ENCODE data around the gene AIP. TPM values are rescaled to one million over a fixed set of nuclear protein-coding genes. Genes with fewer than 3 reads are reported as not detected.
A peak's percentile ranks its signal among the peaks of the same experiment; 100 is the strongest.
"Not testable (repeated sequence)": the region's sequence is repeated elsewhere in the genome, so short reads cannot be mapped to it uniquely, and the experiment has no call there.

Gene AIP
- total RNA-seq, 1 experiment from 2014 or later, result 40.8 TPM

DNA sequence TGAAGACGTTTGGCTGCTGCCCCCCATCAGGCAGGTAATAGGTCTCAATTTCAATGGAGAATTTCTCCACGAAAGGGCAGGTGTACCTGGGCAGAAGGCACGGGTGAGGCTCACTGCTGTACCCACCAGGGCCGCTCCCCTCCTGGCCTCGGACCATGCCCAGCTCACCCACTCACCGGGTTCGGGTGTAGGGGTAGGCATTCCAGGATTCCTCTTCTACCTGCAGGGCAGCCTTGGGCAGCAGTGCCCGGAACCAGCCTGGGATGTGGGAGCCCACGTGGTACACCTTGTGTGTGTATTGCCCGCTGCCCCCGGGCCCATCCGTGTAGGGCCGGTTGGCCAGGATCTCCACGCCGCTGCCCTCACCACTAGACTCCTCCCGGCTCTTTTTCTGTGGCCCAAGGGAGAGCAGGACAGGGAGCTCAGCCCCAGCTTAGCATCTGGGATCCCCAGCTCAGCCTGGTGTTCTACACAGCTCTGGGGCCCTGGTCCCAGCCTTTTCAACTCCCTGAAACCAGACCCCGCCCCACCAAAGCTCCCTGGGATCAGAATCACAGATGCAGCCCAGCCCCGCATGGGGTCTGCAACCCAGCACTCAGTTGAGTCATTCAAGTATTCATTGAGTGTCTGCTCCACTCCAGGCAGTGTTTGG lies 19.6 kb downstream of the AIP start:
- Histone ChIP-seq H3K36me3 (replicated peaks; ENCODE audit: control insufficient read depth, insufficient read depth, low read length) (peaks cover 4% of the 10 kb centered on the region), H3K4me3 (ENCODE audit: insufficient read depth, low read depth, low read length) (no peak overlapping the region), H3K27me3 (ENCODE audit: control insufficient read depth, insufficient read depth, low read length) (peaks cover 6% of the 10 kb centered on the region; the same call in 1 of the 2 replicates)
- peak; percentile 54 for DNase-seq

GRCh38 chr11:67503119-67504004 lies 20.5 kb downstream of the AIP start:
- no peak for DNase-seq
- peak overlapping the region; percentile 85 for H3K4me3 ChIP-seq (ENCODE audit: insufficient read depth, low read depth, low read length)

GRCh38 chr11:67504005-67504949 lies 21.5 kb downstream of the AIP start:
- Histone ChIP-seq H3K36me3 (replicated peaks; ENCODE audit: control insufficient read depth, insufficient read depth, low read length) (peaks cover 4% of the 10 kb centered on the region), H3K4me3 (ENCODE audit: insufficient read depth, low read depth, low read length) (peak overlapping the region; percentile 85), H3K27me3 (ENCODE audit: control insufficient read depth, insufficient read depth, low read length) (peaks cover 6% of the 10 kb centered on the region; the same call in 1 of the 2 replicates)
- peak; percentile 94 for DNase-seq

More at GRCh38 chr11:67503119-67504004, 20.5 kb downstream of the AIP start:
- Histone ChIP-seq H3K36me3 (replicated peaks; ENCODE audit: control insufficient read depth, insufficient read depth, low read length) (peaks cover 4% of the 10 kb centered on the region), H3K27me3 (ENCODE audit: control insufficient read depth, insufficient read depth, low read length) (peaks cover 6% of the 10 kb centered on the region; the same call in 1 of the 2 replicates)

DNA sequence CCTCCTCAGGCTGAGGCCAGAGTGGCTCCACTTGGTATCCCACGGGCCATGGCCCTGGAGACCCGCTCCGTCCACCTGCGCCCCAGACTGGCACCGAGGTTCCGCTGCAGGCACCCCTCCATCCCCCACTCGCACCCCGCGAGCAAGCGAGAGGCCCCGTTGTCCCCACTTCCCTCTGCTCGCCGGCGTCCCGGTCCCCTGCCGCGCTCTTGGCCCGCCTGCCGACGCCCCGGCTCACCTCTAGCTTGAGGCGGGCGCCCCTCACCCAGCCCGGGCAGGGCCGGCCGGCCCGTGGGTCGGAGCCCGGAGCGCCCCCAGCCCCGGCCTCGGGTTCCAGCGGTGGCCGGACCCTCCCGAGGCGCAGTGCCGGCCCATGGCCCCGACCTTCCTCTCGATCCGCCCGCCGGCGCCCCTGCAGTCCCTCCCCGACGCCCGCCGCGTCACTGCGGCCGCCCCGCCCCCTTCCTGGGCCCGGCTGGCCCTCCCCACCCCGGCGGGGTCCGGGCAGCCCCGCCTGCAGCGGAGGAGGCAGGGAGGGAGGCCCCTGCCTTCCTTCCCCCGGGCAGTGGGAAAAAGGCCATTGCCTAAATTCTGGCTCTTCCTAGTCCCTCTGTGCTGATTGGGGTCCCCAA lies 22.2 kb downstream of the AIP start, which contains the start of gene PITPNM1:
TSS of gene PITPNM1 (minus strand) at position 414 of the 632 bp plus-strand sequence. CDS start 1,183 bp downstream, outside the sequence.
- H3K27me3 ChIP-seq (ENCODE audit: control insufficient read depth, insufficient read depth, low read length), result peaks cover 6% of the 10 kb centered on the region; the same call in 1 of the 2 replicates
- H3K4me3 ChIP-seq (ENCODE audit: insufficient read depth, low read depth, low read length), result peak within 1 kb of the TSS; percentile 85
- H3K36me3 ChIP-seq (replicated peaks; ENCODE audit: control insufficient read depth, insufficient read depth, low read length), result peaks cover 4% of the 10 kb centered on the region
- DNase-seq, result peak; percentile 97

DNA sequence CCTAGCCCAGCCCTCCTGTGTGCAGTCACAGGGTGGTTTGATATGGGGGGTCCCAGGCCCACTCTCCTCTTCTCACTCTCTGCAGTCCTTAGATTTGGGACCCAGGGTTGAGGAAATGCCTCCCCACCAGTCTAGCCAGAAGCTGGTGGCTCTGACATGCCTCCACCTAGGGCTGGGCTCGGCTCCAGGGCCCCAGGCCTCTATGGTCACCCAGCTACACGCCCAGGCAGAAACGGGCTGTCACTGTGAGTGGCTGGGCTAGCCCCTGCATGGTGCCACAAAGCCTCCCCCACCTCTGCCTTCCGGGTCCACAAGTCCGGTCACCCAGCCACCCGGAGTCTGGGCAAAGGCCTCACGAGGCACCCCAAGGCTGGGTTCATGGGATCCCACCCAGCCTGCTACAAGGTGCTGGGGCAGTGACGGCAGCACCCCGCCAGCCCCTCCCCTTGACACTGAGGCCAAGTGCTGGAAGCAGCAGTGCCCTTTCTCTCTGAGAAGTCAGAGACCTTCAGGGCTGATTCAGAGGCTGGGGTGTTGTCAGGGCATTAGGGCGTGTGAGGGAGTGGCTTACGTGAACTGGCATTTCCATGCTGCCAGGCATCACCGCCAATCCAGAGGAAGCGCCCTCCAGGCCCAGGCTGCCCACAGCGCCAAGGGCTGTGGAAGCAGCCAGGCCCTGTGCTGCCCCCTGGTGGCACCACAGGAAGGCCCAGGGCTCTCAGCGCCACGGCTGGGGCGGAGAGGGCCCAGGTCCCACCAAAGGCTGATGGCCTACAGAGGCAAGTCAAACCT lies 23.0 kb downstream of the AIP start:
- peak; percentile 96 for DNase-seq
- H3K36me3 ChIP-seq (replicated peaks; ENCODE audit: control insufficient read depth, insufficient read depth, low read length), result peaks cover 4% of the 10 kb centered on the region
- H3K27me3 ChIP-seq (ENCODE audit: control insufficient read depth, insufficient read depth, low read length), result peaks cover 7% of the 10 kb centered on the region; the same call in 1 of the 2 replicates
- peak overlapping the region; percentile 4; the same call in 1 of the 2 replicates for H3K4me3 ChIP-seq (ENCODE audit: insufficient read depth, low read depth, low read length)

- H3K36me3 ChIP-seq (replicated peaks; ENCODE audit: control insufficient read depth, insufficient read depth, low read length), result peaks cover 2% of the 10 kb centered on the region; the same call in 1 of the 2 replicates
- no peak for DNase-seq
- H3K27me3 ChIP-seq (ENCODE audit: control insufficient read depth, insufficient read depth, low read length), result peaks cover 9% of the 10 kb centered on the region; the same call in 1 of the 2 replicates
- no peak overlapping the region for H3K4me3 ChIP-seq (ENCODE audit: insufficient read depth, low read depth, low read length)
Observed at GRCh38 chr11:67506426-67507051, 23.7 kb downstream of the AIP start.

DNA sequence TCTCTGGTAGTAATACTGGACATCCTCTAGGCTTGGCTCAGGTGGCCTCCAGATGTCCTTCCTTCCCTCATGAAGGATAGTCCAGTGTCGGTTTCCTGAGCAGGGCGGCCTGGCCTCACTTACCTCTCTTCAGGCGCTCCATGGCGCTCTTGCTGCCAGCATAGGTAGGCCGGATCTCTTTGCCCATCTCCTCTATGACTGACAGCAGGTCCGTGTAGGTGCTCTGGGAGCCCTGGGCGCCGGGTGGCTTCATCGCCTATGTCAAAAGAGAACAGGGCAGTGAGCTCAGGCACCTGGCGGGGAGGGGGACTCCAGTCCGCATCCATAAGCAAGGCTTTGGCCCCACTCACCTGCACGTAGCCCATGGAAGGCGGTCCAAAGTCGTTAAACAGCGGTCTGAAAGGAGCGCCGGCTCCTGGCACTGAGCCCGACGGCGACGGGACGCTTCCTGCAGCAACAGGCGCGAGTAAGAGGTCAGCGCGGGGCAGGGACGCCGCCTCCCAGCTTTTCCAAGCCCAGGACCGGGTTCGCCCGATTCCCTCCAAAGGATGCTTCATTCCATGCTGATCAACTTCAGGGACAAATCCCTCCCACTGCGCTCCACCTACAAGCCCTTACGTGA lies 24.5 kb downstream of the AIP start:
- peak; percentile 87 for DNase-seq
- Histone ChIP-seq H3K27me3 (ENCODE audit: control insufficient read depth, insufficient read depth, low read length) (peaks cover 9% of the 10 kb centered on the region; the same call in 1 of the 2 replicates), H3K36me3 (replicated peaks; ENCODE audit: control insufficient read depth, insufficient read depth, low read length) (no peaks in the 10 kb centered on the region), H3K4me3 (ENCODE audit: insufficient read depth, low read depth, low read length) (peak overlapping the region; percentile 73)

DNA sequence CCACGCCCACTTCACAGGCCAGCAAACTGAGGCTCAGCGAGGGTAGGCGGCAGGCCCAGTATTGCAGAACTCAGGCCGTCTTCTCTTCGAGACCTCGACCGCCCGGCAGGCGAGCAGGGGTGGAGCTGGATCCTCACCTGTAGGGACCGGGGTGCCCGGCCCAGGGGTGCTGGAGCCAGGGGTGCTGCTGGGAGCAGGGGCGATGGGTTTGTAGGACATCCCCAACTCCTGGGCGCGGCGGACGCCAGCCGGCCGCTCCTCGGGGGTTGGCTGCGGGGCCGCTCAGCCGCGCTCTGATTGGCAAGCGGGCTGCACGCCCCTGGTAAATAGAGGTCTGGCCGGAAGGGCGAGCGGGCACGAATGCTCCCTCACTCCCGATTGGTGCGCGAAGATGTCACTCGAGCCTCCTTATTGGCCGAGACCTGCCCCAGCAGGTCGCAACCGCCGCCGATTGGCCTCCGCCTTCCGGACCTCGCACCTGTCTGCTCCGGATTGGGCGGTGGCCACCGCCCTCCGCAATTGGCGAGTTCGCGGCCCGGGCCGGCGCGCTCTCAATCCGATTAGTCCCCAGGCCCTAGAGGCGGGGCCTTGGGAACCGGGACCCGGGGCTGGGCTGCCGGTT lies 25.1 kb downstream of the AIP start, which contains the start of gene CDK2AP2:
TSS of gene CDK2AP2 (minus strand) at position 299 of the 622 bp plus-strand sequence. CDS start at position 219, 80 bp downstream.
- DNase-seq, result peak; percentile 100
- Histone ChIP-seq H3K4me3 (ENCODE audit: insufficient read depth, low read depth, low read length) (peak within 1 kb of the TSS; percentile 93), H3K36me3 (replicated peaks; ENCODE audit: control insufficient read depth, insufficient read depth, low read length) (no peaks in the 10 kb centered on the region), H3K27me3 (ENCODE audit: control insufficient read depth, insufficient read depth, low read length) (peaks cover 9% of the 10 kb centered on the region; the same call in 1 of the 2 replicates)

DNA sequence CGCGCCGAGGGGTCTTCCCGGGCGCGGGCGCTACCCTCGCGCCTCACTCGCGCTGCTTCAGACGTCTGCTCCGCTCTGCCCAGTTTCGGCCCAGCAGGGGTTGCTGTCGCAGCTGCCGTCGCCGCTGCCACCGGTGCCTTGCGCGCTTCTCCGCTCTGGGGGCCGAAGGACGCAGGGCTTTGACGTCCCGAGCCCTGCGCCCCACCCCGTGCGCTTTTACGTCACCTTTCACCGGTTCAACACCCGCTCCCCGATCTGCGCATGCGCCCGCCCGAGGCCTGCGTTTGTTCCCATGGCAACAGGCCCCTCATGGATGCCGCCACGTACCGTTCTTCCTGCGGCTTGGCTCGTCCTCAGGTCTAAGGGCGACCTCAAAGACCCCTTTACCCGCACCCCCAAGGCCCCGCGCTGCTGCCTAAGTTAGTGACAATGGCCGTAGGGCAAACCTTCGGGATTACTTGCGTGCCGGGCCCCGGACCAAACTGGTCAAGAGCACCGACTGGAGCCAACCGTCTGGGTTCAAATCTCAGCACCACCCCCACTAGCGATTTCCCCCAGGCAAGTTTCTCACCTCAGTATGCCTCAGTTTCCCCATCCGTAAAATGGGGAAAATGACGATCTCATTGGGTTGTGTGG lies 25.8 kb downstream of the AIP start:
- H3K4me3 ChIP-seq (ENCODE audit: insufficient read depth, low read depth, low read length), result peak overlapping the region; percentile 93
- peaks cover 6% of the 10 kb centered on the region; the same call in 1 of the 2 replicates for H3K27me3 ChIP-seq (ENCODE audit: control insufficient read depth, insufficient read depth, low read length)
- peak; percentile 99 for DNase-seq

GRCh38 chr11:67510023-67510345 lies 27.2 kb downstream of the AIP start:
- Histone ChIP-seq H3K36me3 (replicated peaks; ENCODE audit: control insufficient read depth, insufficient read depth, low read length) (no peaks in the 10 kb centered on the region), H3K4me3 (ENCODE audit: insufficient read depth, low read depth, low read length) (no peak overlapping the region), H3K27me3 (ENCODE audit: control insufficient read depth, insufficient read depth, low read length) (peaks cover 3% of the 10 kb centered on the region; the same call in 1 of the 2 replicates)
- no peak for DNase-seq

More for the DNA sequence above, 25.8 kb downstream of the AIP start:
- H3K36me3 ChIP-seq (replicated peaks; ENCODE audit: control insufficient read depth, insufficient read depth, low read length), result no peaks in the 10 kb centered on the region

DNA sequence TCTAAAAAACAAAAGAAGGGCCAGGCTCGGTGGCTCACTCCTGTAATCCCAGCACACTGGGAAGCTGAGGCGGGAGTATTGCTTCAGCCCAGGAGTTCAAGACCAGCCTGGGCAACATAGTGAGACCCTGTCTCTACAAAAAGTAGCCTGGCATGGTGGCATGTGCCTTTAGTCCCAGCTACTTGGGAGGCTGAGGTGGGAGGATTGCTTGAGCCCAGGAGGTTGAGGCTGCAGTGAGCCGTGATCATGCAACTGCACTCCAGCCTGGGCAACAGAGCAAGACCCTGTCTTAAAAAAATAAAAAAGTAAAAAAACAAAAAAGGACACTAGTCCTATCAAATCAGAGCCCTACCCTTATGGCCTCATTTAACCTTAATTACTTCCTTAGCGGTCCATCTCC lies 28.7 kb downstream of the AIP start:
- H3K4me3 ChIP-seq (ENCODE audit: insufficient read depth, low read depth, low read length); H3K36me3 ChIP-seq (replicated peaks; ENCODE audit: control insufficient read depth, insufficient read depth, low read length); H3K27me3 ChIP-seq (ENCODE audit: control insufficient read depth, insufficient read depth, low read length); DNase-seq: not testable (repeated sequence)

All from H7 (cell line).